Measurements from ENCODE around the gene INSR.

DNA sequence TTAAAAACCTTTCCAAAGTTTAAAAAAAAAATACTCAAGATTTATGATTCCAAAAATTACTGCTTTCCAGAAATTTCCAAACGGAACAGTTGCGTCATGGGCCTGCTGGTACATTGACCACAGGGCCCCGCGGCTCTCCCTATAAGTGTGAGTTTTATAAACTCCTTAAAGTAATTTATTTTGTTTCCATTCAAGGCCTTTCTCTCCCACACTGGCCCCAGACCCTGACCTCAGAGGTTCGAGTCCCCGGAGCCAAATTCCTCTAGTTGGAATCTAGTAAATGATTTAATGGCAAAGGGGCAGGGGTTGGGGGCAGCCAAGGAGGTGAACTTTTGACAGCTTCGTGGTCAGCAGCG is 97.5 kb downstream of the INSR start:
- TF ChIP-seq, protein P1, sequence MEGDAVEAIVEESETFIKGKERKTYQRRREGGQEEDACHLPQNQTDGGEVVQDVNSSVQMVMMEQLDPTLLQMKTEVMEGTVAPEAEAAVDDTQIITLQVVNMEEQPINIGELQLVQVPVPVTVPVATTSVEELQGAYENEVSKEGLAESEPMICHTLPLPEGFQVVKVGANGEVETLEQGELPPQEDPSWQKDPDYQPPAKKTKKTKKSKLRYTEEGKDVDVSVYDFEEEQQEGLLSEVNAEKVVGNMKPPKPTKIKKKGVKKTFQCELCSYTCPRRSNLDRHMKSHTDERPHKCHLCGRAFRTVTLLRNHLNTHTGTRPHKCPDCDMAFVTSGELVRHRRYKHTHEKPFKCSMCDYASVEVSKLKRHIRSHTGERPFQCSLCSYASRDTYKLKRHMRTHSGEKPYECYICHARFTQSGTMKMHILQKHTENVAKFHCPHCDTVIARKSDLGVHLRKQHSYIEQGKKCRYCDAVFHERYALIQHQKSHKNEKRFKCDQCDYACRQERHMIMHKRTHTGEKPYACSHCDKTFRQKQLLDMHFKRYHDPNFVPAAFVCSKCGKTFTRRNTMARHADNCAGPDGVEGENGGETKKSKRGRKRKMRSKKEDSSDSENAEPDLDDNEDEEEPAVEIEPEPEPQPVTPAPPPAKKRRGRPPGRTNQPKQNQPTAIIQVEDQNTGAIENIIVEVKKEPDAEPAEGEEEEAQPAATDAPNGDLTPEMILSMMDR (IDR thresholded peaks at IDR 0.05): no peak
- TF ChIP-seq POLR2A (IDR thresholded peaks at IDR 0.05): no peak
